ENCODE results near the gene CST5. TPM values are rescaled to one million over a fixed set of nuclear protein-coding genes. Genes with fewer than 3 reads are reported as not detected.

The CST5 gene
- total and polyA plus RNA-seq, 7 donors: not detected

DNA sequence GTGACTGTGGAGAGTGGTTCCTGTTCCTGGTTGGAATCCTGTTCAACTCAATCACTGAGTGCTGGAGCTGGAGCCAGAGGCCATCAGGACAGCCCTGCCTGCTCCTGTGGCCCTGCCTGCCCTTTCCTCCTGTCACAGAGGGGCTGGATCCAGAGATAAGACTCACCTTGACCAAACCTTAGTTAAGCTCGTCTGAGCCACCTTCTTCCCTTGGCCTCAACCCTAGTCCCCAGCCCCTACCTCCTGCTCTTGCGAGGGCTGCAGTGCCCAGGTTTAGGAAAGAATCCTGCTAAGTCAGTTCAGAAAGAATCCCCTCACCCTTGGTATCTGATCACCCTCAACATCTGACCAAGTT, 47.0 kb upstream of the CST5 start:
- 65 to 75% methylated on average over 2 of the region's 2 CpGs for WGBS, 2 donors
- no peak for TF ChIP-seq EP300 (IDR thresholded peaks at IDR 0.05)
- no peak for TF ChIP-seq POLR2A (IDR thresholded peaks at IDR 0.05)
- no peak for TF ChIP-seq POLR2AphosphoS5 (IDR thresholded peaks at IDR 0.05)
- TF ChIP-seq, protein P1, sequence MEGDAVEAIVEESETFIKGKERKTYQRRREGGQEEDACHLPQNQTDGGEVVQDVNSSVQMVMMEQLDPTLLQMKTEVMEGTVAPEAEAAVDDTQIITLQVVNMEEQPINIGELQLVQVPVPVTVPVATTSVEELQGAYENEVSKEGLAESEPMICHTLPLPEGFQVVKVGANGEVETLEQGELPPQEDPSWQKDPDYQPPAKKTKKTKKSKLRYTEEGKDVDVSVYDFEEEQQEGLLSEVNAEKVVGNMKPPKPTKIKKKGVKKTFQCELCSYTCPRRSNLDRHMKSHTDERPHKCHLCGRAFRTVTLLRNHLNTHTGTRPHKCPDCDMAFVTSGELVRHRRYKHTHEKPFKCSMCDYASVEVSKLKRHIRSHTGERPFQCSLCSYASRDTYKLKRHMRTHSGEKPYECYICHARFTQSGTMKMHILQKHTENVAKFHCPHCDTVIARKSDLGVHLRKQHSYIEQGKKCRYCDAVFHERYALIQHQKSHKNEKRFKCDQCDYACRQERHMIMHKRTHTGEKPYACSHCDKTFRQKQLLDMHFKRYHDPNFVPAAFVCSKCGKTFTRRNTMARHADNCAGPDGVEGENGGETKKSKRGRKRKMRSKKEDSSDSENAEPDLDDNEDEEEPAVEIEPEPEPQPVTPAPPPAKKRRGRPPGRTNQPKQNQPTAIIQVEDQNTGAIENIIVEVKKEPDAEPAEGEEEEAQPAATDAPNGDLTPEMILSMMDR (IDR thresholded peaks at IDR 0.05): no peak
- no peak for DNase-seq

GRCh38 chr20:23925789-23926525, 46.4 kb upstream of the CST5 start:
- intact Hi-C loops (cut with DNase I): no loop called here
- TF ChIP-seq EP300 (IDR thresholded peaks at IDR 0.05) (no peak), POLR2A (IDR thresholded peaks at IDR 0.05) (no peak), POLR2AphosphoS5 (IDR thresholded peaks at IDR 0.05) (no peak)
- TF ChIP-seq, protein P1 (IDR thresholded peaks at IDR 0.05): no peak
- peaks cover 0 to 4% (median 4%) of the 10 kb centered on the region in 4 donors for H3K4me1 ChIP-seq
- H3K27ac ChIP-seq: no peak overlapping the region
- no peaks in the 10 kb centered on the region for H3K9me3 ChIP-seq
- DNase-seq: no peak
- no peak overlapping the region for H3K4me3 ChIP-seq
- H3K27me3 ChIP-seq: peaks cover 0 to 3% (median 0%) of the 10 kb centered on the region in 3 donors
- no peaks in the 10 kb centered on the region for H3K36me3 ChIP-seq
- 74 to 79% methylated on average over 6 of the region's 6 CpGs for WGBS, 2 donors

More for the DNA sequence above, 47.0 kb upstream of the CST5 start:
- peaks cover 0 to 3% (median 0%) of the 10 kb centered on the region in 3 donors for H3K27me3 ChIP-seq
- no peaks in the 10 kb centered on the region for H3K9me3 ChIP-seq
- H3K4me3 ChIP-seq: no peak overlapping the region
- no peaks in the 10 kb centered on the region for H3K4me1 ChIP-seq
- no peaks in the 10 kb centered on the region for H3K36me3 ChIP-seq
- intact Hi-C loops (cut with DNase I): no loop called here
- H3K27ac ChIP-seq: no peak overlapping the region

- Histone ChIP-seq H3K4me3 (no peak overlapping the region), H3K9me3 (no peaks in the 10 kb centered on the region), H3K4me1 (peaks cover 0 to 16% (median 14%) of the 10 kb centered on the region in 4 donors), H3K36me3 (no peaks in the 10 kb centered on the region), H3K27ac (no peak overlapping the region), H3K27me3 (no peaks in the 10 kb centered on the region)
- TF ChIP-seq EP300 (IDR thresholded peaks at IDR 0.05): no peak
- TF ChIP-seq, protein P1 (IDR thresholded peaks at IDR 0.05): no peak
- no peak for TF ChIP-seq POLR2A (IDR thresholded peaks at IDR 0.05)
- no peak for TF ChIP-seq POLR2AphosphoS5 (IDR thresholded peaks at IDR 0.05)
- 84 to 86% methylated on average over 2 of the region's 2 CpGs for WGBS, 2 donors
- DNase-seq: no peak
- intact Hi-C loops (cut with DNase I): no loop called here
Observed at GRCh38 chr20:23924751-23925150, 45.2 kb upstream of the CST5 start.

DNA sequence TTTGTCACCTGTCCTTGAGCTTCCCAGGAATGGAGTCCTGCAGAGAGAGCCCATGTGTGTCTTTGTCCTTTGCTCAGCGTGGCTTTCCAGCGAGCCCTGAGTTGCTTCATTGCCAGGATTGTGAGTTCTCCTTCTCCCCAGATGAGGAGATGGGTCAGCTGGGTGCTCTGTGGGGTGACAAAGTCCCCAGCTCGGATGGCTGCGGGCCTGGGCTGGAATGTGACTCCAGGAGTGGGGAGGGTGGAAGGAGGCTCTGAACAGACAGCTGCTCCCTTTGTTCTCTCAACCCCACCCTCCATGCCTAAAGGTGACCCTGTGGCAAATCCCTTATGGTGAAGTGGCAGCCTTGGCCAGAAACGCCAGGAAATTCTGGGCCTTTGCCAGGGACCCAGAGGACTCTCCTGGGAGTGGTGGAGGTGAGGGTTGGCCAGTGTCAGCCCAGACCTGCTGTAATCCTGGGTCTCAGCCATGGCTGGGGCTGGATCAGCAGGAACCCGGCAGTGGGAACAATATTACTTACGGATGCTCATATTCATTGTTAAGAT, 44.4 kb upstream of the CST5 start:
- 51 to 76% methylated on average over 7 of the region's 7 CpGs for WGBS, 2 donors
- H3K4me1 ChIP-seq: peaks cover 0 to 17% (median 14%) of the 10 kb centered on the region in 4 donors
- H3K27me3 ChIP-seq: no peaks in the 10 kb centered on the region
- TF ChIP-seq POLR2A (IDR thresholded peaks at IDR 0.05) (no peak), EP300 (IDR thresholded peaks at IDR 0.05) (no peak), POLR2AphosphoS5 (IDR thresholded peaks at IDR 0.05) (no peak)
- TF ChIP-seq, protein P1 (IDR thresholded peaks at IDR 0.05): no peak
- DNase-seq: no peak
- no peaks in the 10 kb centered on the region for H3K36me3 ChIP-seq
- no peaks in the 10 kb centered on the region for H3K9me3 ChIP-seq
- H3K27ac ChIP-seq: no peak overlapping the region
- intact Hi-C loops (cut with DNase I): no loop called here
- no peak overlapping the region for H3K4me3 ChIP-seq

Measured in sigmoid colon (tissue), 7 donors.